Stimulated activated naive B cell treated with anti-CD40 and anti-IgM and Interleukin-4, amounts not matched to agents 10 μg/mL and 1 μg/mL and 100 μg/mL, for 72 hours (primary cell): ENCODE data around the gene PRKN.

Experiments used
- ATAC-seq, 2 donors: fragments of 150-1000 bp; cut with Tn5 transposase; replicated peaks; 2 replicates each; pipeline ENCODE4 v1.10.0; 2021; ENCODE audit warnings: moderate library complexity in 1 of 2
- DNase-seq: peaks from one replicate; pipeline ENCODE4 v3.0.0; 2021
- H3K27ac Mint-ChIP-seq: one replicate; pipeline ENCODE4 v1.8.0; 2022; ENCODE audit warnings: mild to moderate bottlenecking, mixed read lengths
- H3K27me3 Mint-ChIP-seq, 2 donors: one replicate each; pipeline ENCODE4 v1.8.0; 2022; ENCODE audit warnings: mixed read lengths in 2 of 2
- H3K36me3 Mint-ChIP-seq, 2 donors: one replicate each; pipeline ENCODE4 v1.8.0; 2022; ENCODE audit warnings: mixed read lengths in 2 of 2, mild to moderate bottlenecking in 1 of 2
- H3K4me1 Mint-ChIP-seq, 2 donors: one replicate each; pipeline ENCODE4 v1.8.0; 2022; ENCODE audit warnings: mixed read lengths in 2 of 2, mild to moderate bottlenecking in 1 of 2
- H3K4me3 Mint-ChIP-seq, 2 donors: one replicate each; pipeline ENCODE4 v1.8.0; 2022; ENCODE audit warnings: mild to moderate bottlenecking in 2 of 2, mixed read lengths in 2 of 2, moderate library complexity in 1 of 2
- H3K9me3 Mint-ChIP-seq, 2 donors: one replicate each; pipeline ENCODE4 v1.8.0; 2022; ENCODE audit warnings: mixed read lengths in 2 of 2, mild to moderate bottlenecking in 1 of 2

Gene PRKN

DNA sequence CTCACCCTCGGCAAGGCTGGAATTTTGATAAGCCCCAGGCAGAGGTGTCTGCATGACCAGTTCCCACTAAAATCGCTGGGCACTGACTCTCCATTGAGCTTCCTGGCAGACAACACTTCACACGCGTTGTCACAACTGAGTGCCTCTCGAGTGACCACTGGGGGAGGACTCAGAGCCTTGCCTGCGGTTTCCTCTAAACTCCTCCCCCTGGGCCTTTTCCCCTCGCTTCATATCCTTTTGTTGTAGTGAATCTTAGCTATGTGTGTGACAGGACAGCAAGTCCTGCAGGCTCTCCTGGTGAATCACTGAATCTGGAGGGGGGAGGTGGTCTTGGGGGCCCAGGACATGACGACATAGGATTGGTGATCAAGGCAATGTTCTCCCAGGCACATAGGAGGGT, 670.8 kb downstream of the PRKN start:
- DNase-seq: no peak
- no peaks in the 10 kb centered on the region for H3K4me1 Mint-ChIP-seq
- no peaks in the 10 kb centered on the region for H3K27me3 Mint-ChIP-seq
- peaks cover 0 to 1% of the 10 kb centered on the region in 2 donors for H3K36me3 Mint-ChIP-seq
- H3K27ac Mint-ChIP-seq: no peak overlapping the region
- ATAC-seq: no peak
- H3K9me3 Mint-ChIP-seq: peaks cover 6 to 12% of the 10 kb centered on the region in 2 donors
- no peak overlapping the region for H3K4me3 Mint-ChIP-seq

- DNase-seq (no peak), ATAC-seq (no peak)
- Mint-ChIP-seq H3K9me3 (peaks cover 6 to 12% of the 10 kb centered on the region in 2 donors), H3K36me3 (peaks cover 0 to 1% of the 10 kb centered on the region in 2 donors), H3K4me3 (no peak overlapping the region), H3K4me1 (no peaks in the 10 kb centered on the region), H3K27ac (no peak overlapping the region), H3K27me3 (no peaks in the 10 kb centered on the region)
Measured at GRCh38 chr6:162056061-162056460, 671.5 kb downstream of the PRKN start.

- Mint-ChIP-seq H3K4me3 (no peak overlapping the region), H3K36me3 (peaks cover 0 to 1% of the 10 kb centered on the region in 2 donors), H3K4me1 (no peaks in the 10 kb centered on the region), H3K27ac (no peak overlapping the region), H3K27me3 (no peaks in the 10 kb centered on the region), H3K9me3 (peaks cover 6 to 12% of the 10 kb centered on the region in 2 donors)
- ATAC-seq (peak in 1 of 2 donors; percentile 20), DNase-seq (no peak)
Measured at GRCh38 chr6:162055365-162055764, 672.2 kb downstream of the PRKN start.

- no peak for DNase-seq
- Mint-ChIP-seq H3K4me3 (no peak overlapping the region), H3K27ac (no peak overlapping the region), H3K27me3 (no peaks in the 10 kb centered on the region), H3K4me1 (no peaks in the 10 kb centered on the region), H3K9me3 (peaks cover 8 to 12% of the 10 kb centered on the region in 2 donors), H3K36me3 (peaks cover 0 to 1% of the 10 kb centered on the region in 2 donors)
- no peak for ATAC-seq
Measured at GRCh38 chr6:162053084-162053483, 674.5 kb downstream of the PRKN start.

DNA sequence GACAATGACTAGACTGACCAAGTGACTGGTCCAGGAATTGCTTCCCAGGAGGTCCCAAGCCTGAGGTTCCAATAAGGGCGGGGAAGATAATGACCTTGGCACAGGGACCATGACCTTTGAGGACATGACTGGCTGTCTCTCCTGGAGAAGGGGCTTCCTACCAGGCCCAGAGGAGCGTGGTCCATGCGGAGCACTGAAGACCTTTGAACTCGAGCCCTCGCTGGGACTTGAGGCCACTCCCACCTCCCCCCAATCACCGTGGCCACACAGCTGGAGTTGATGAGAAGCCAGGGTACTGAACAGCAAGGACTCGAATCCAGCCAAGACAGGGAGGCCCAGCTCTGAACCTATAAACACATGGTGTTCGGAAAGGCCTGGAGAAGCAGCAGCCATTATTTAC, 677.0 kb downstream of the PRKN start:
- no peak for ATAC-seq
- H3K4me3 Mint-ChIP-seq: no peak overlapping the region
- no peaks in the 10 kb centered on the region for H3K4me1 Mint-ChIP-seq

DNA sequence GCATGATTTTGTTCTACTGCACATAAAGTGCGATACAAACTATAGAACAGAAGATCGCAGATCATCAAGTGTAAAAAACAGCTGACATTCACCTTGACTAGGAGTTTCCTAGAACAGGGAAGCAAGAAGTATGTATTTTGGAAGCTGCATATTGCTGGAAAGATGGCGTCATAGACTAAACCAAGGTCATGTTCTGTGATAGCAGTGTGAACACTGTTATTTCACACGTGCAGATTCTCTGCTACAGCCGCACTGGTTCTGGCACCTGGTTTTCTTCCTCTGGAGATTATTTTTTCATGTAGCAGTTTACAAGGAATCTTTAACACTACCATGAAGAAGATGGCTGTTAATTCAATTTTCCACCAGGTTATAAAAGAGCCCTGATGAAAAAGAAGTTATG, 681.2 kb downstream of the PRKN start:
- ATAC-seq: no peak
- DNase-seq: no peak
- Mint-ChIP-seq H3K9me3 (peaks cover 16 to 22% of the 10 kb centered on the region in 2 donors), H3K27me3 (no peaks in the 10 kb centered on the region), H3K4me3 (no peak overlapping the region), H3K4me1 (no peaks in the 10 kb centered on the region), H3K36me3 (peaks cover 0 to 3% of the 10 kb centered on the region in 2 donors), H3K27ac (no peak overlapping the region)

More for the DNA sequence above, 677.0 kb downstream of the PRKN start:
- Mint-ChIP-seq H3K36me3 (no peaks in the 10 kb centered on the region), H3K9me3 (peaks cover 8 to 13% of the 10 kb centered on the region in 2 donors), H3K27ac (no peak overlapping the region), H3K27me3 (no peaks in the 10 kb centered on the region)
- DNase-seq: no peak

DNA sequence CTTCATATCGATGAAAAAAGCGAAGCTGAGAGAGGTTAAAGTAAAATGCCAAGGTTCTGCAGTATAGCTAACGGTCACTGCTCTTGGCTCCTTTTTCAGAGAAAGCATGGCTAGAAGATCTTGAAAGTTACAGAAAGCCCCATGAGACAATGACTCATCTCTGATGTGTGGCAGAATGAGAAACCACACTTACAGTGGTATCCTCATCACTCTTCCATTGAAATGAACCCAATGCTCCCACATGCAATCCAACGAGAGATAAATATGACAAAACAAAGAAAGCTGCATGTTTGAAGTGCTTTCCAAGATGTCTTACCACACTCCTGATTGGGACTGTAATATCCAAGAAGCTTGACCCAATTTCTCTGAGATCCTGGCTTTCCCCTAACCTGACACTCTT, 694.9 kb downstream of the PRKN start:
- peak; percentile 48 to 69 for ATAC-seq
- no peak for DNase-seq
- H3K4me1 Mint-ChIP-seq: no peaks in the 10 kb centered on the region
- H3K9me3 Mint-ChIP-seq: peaks cover 0 to 4% of the 10 kb centered on the region in 2 donors
- no peaks in the 10 kb centered on the region for H3K27me3 Mint-ChIP-seq
- H3K36me3 Mint-ChIP-seq: no peaks in the 10 kb centered on the region
- no peak overlapping the region for H3K4me3 Mint-ChIP-seq
- no peak overlapping the region for H3K27ac Mint-ChIP-seq

DNA sequence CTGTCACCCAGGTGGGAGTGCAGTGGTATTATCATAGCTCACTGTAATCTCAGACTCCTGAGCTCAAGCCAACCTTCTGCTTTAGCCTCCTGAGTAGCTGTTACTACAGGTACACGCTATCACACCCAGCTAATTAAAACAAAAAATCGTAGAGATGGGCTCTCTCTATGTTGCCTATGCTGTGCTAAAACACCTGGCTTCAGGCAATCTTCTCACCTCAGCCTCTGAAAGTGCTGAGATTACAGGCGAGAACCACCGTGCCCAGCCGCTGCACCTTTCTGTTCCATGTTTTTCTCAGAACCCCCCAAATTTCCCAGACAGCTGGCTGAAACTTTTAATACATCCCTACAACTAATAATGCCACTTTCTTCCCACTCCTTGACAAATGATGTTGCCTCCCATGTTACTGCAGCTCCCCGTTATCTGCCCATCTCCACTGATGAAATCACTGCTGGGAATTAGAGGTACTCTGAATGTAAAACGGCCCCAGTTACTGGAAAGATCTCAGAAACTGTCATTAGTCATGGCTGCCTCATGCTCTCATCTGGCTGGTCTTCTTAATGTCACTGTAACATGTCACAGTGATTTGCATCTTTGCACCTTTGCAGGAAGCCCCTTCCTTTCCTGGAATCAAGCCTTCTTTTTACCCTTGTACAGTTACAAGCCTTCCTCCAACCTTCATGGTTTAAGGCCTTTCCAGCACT, 697.5 kb downstream of the PRKN start:
- Mint-ChIP-seq H3K36me3 (no peaks in the 10 kb centered on the region), H3K4me1 (no peaks in the 10 kb centered on the region), H3K9me3 (peaks cover 0 to 3% of the 10 kb centered on the region in 2 donors), H3K27ac (no peak overlapping the region), H3K27me3 (no peaks in the 10 kb centered on the region), H3K4me3 (no peak overlapping the region)
- DNase-seq: no peak
- ATAC-seq: no peak

DNA sequence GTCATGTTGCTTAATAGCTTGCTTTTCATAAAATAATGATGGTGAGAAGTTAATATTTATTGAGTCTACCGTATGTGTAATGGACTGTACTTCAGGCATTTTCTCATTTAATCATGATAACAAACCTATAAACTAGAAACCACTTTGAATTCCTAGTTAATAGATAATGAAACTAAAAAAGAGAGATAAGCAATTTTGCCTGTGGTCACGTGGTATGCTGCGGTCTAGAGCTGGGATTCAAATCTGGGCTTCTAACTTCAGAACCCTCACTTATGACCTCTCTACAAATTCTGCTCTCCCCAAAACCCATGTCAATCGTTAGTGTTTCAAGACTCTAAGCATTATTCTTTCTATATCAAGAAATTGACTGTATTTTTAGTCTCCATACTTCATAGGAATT, 700.7 kb downstream of the PRKN start:
- no peaks in the 10 kb centered on the region for H3K4me1 Mint-ChIP-seq
- no peak for DNase-seq

GRCh38 chr6:162026031-162026430, 701.5 kb downstream of the PRKN start:
- H3K36me3 Mint-ChIP-seq: no peaks in the 10 kb centered on the region
- ATAC-seq (no peak), DNase-seq (no peak)
- no peak overlapping the region for H3K27ac Mint-ChIP-seq
- H3K4me1 Mint-ChIP-seq: no peaks in the 10 kb centered on the region
- no peak overlapping the region for H3K4me3 Mint-ChIP-seq
- H3K27me3 Mint-ChIP-seq: no peaks in the 10 kb centered on the region
- H3K9me3 Mint-ChIP-seq: peaks cover 5 to 13% of the 10 kb centered on the region in 2 donors

More for the DNA sequence above, 700.7 kb downstream of the PRKN start:
- ATAC-seq: no peak
- no peaks in the 10 kb centered on the region for H3K36me3 Mint-ChIP-seq
- no peak overlapping the region for H3K4me3 Mint-ChIP-seq
- H3K9me3 Mint-ChIP-seq: peaks cover 5 to 10% of the 10 kb centered on the region in 2 donors
- H3K27me3 Mint-ChIP-seq: no peaks in the 10 kb centered on the region
- no peak overlapping the region for H3K27ac Mint-ChIP-seq

DNA sequence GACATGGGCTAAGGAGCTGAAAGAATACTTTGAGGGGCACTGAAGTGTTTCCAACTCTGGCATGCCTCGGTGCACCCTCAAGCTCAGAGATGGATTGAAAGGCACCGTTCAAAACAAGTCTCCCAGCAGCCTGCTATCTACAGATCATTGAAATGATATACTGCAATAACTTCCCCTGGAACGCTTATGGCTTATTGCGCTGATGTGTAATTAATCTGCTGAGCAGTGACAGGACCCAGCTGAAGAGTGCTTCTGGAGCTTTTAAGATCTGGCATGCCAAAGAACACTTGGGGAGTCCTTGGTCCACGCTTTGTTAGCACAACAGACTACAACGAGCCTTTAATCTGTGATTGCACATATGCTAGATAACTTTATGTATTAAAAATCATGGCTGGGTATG, 708.2 kb downstream of the PRKN start:
- Mint-ChIP-seq H3K4me3 (no peak overlapping the region), H3K4me1 (no peaks in the 10 kb centered on the region), H3K36me3 (no peaks in the 10 kb centered on the region), H3K27ac (no peak overlapping the region), H3K27me3 (no peaks in the 10 kb centered on the region), H3K9me3 (peaks cover 19 to 21% of the 10 kb centered on the region in 2 donors)
- ATAC-seq (no peak), DNase-seq (no peak)

- ATAC-seq (no peak), DNase-seq (no peak)
- no peak overlapping the region for H3K4me3 Mint-ChIP-seq
- H3K9me3 Mint-ChIP-seq: peaks cover 17 to 24% of the 10 kb centered on the region in 2 donors
- no peaks in the 10 kb centered on the region for H3K27me3 Mint-ChIP-seq
- no peaks in the 10 kb centered on the region for H3K36me3 Mint-ChIP-seq
- H3K27ac Mint-ChIP-seq: no peak overlapping the region
- no peaks in the 10 kb centered on the region for H3K4me1 Mint-ChIP-seq
Measured at GRCh38 chr6:162017536-162017935, 710.0 kb downstream of the PRKN start.

DNA sequence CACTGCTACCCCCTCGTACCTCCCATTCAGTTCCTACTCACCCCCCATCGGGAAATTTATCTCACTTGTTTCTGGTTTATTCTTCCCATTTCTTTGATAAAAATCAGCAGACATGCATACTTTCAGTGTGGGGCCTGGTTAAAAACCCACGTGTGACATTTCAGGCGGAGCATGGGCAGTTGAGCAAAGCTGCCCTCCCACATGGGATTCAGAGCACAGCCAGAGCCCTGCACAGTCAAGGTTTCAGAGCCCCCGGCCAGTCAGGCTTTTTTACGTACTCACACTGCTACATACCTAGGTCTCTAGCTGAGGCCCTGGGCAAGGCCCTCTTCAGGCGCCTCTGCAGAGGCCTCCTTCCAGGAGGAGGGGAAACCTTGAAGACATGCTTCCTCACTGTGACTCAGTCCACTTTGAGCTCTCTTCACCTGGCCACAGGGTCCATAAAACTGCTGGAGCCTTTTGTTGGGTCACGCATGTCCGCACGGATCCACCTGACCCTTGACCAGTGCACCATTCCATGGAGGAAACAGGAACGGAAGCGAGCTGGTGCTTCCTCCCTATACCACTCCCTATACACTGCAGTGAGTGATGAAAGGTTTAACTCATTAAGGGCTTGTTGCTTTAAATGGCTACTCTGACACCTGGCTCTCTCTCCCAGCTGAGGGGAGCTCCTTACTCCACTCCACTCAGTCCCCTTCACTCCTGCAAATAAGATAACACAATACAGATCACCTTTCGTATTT, 713.3 kb downstream of the PRKN start:
- Mint-ChIP-seq H3K27ac (no peak overlapping the region), H3K9me3 (peaks cover 11 to 26% of the 10 kb centered on the region in 2 donors), H3K27me3 (no peaks in the 10 kb centered on the region), H3K4me3 (no peak overlapping the region), H3K4me1 (no peaks in the 10 kb centered on the region), H3K36me3 (no peaks in the 10 kb centered on the region)
- DNase-seq: no peak
- no peak for ATAC-seq

- no peak overlapping the region for H3K27ac Mint-ChIP-seq
- H3K36me3 Mint-ChIP-seq: no peaks in the 10 kb centered on the region
- no peak overlapping the region for H3K4me3 Mint-ChIP-seq
- DNase-seq (no peak), ATAC-seq (no peak)
- no peaks in the 10 kb centered on the region for H3K27me3 Mint-ChIP-seq
- H3K9me3 Mint-ChIP-seq: peaks cover 9 to 10% of the 10 kb centered on the region in 2 donors
- no peaks in the 10 kb centered on the region for H3K4me1 Mint-ChIP-seq
Measured at GRCh38 chr6:162005372-162005771, 722.2 kb downstream of the PRKN start.

DNA sequence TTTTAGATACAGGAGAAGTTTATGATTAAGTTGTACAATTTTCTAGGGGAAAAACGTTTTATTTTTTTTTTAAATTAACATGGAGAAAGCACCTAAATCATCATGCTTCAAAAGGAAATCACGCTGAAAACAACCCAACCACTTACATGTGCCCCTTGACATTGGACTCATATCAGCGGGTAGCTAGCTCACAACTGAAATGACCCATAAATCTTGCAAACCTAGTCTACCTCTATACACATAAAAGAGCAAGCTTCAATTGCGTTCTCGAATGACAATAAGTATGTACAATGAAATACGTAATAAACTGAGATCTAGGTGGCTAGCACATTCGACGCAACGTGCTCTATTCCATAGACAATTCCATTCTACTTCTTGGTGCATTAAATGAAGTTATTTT, 730.8 kb downstream of the PRKN start:
- Mint-ChIP-seq H3K27me3 (no peaks in the 10 kb centered on the region), H3K9me3 (peaks cover 21 to 25% of the 10 kb centered on the region in 2 donors), H3K36me3 (no peaks in the 10 kb centered on the region), H3K4me1 (no peaks in the 10 kb centered on the region), H3K4me3 (no peak overlapping the region), H3K27ac (no peak overlapping the region)
- ATAC-seq (no peak), DNase-seq (no peak)
